A549 (cell line): ENCODE data around the gene STARD4.

Source experiments
- BHLHE40 ChIP-seq: IDR thresholded peaks from 2 replicates; pipeline ENCODE4 v1.6.1; 2012; ENCODE audit warnings: low read depth, low read length, inconsistent platforms
- POLR2A ChIP-seq: IDR thresholded peaks from 2 replicates; pipeline ENCODE4 v1.6.1; 2012; ENCODE audit warnings: mild to moderate bottlenecking, low read length

- TF ChIP-seq BHLHE40 (no peak), POLR2A (no peak)
Measured at GRCh38 chr5:111447822-111448221, 64.5 kb downstream of the STARD4 start.
